HepG2 (cell line): ENCODE measurements around the gene CTSW. TPM values are rescaled to one million over a fixed set of nuclear protein-coding genes. Genes with fewer than 3 reads are reported as not detected.

Source experiments
- BORCS8-MEF2B ChIP-seq: sonication (generic); formaldehyde crosslinking; IDR thresholded peaks from 2 replicates; pipeline ENCODE4 v1.8.0; 2022; ENCODE audit warnings: mild to moderate bottlenecking, missing genetic modification reagents
- CREB3 ChIP-seq: sonication (generic); formaldehyde crosslinking; IDR thresholded peaks from 2 replicates; pipeline ENCODE4 v1.5.0; 2020; ENCODE audit warnings: missing genetic modification reagents
- GABPB1 ChIP-seq: IDR thresholded peaks from 2 replicates; pipeline ENCODE4 v1.6.1; 2016; ENCODE audit warnings: mild to moderate bottlenecking, missing genetic modification reagents, moderate library complexity, missing compliant biosample characterization
- IRF1 ChIP-seq: sonication (generic); formaldehyde crosslinking; IDR thresholded peaks from 2 replicates; pipeline ENCODE4 v1.4.0; 2020; ENCODE audit warnings: low read depth, mild to moderate bottlenecking, missing genetic modification reagents
- IRX3 ChIP-seq: sonication (generic); formaldehyde crosslinking; IDR thresholded peaks from 2 replicates; pipeline ENCODE4 v1.8.1; 2023; ENCODE audit warnings: mild to moderate bottlenecking, low read depth, missing genetic modification reagents, borderline replicate concordance
- MIER2 ChIP-seq: IDR thresholded peaks from 2 replicates; pipeline ENCODE4 v1.6.1; 2016; ENCODE audit warnings: missing biosample characterization, missing genetic modification reagents
- MTA1 ChIP-seq: sonication (generic); formaldehyde crosslinking; IDR thresholded peaks from 2 replicates; pipeline ENCODE4 v1.4.0; 2020; ENCODE audit warnings: missing genetic modification reagents, mild to moderate bottlenecking, borderline replicate concordance
- NBN ChIP-seq: fragments of 450-650 bp; conservative IDR thresholded peaks from 2 replicates; pipeline ENCODE4 v1.6.1; 2017
- PAX8 ChIP-seq: sonication (generic); formaldehyde crosslinking; IDR thresholded peaks from 2 replicates; pipeline ENCODE4 v1.8.0; 2022; ENCODE audit warnings: mild to moderate bottlenecking, missing genetic modification reagents, borderline replicate concordance
- PBX2 ChIP-seq: IDR thresholded peaks from 2 replicates; pipeline ENCODE4 v1.6.1; 2016; ENCODE audit warnings: control low read depth
- PHF8 ChIP-seq: sonication (generic); formaldehyde crosslinking; IDR thresholded peaks from 2 replicates; pipeline ENCODE4 v1.5.0; 2020; ENCODE audit warnings: missing genetic modification reagents
- PREB ChIP-seq: sonication (generic); formaldehyde crosslinking; IDR thresholded peaks from 2 replicates; pipeline ENCODE4 v1.4.0; 2020; ENCODE audit warnings: missing genetic modification reagents
- SAFB2 ChIP-seq: sonication (generic); formaldehyde crosslinking; IDR thresholded peaks from 2 replicates; pipeline ENCODE4 v1.5.1; 2020; ENCODE audit warnings: missing genetic modification reagents, low read depth, mild to moderate bottlenecking, borderline replicate concordance
- SNAPC2 ChIP-seq: sonication (generic); formaldehyde crosslinking; IDR thresholded peaks from 2 replicates; pipeline ENCODE4 v1.8.1; 2022; ENCODE audit warnings: mild to moderate bottlenecking, missing genetic modification reagents
- SP5 ChIP-seq: IDR thresholded peaks from 2 replicates; pipeline ENCODE4 v1.6.1; 2016; ENCODE audit warnings: low read depth, borderline replicate concordance
- THYN1 ChIP-seq: sonication (generic); formaldehyde crosslinking; IDR thresholded peaks from 2 replicates; pipeline ENCODE4 v1.8.1; 2023; ENCODE audit warnings: low read depth, mild to moderate bottlenecking, moderate library complexity, missing genetic modification reagents, borderline replicate concordance
- ZFP37 ChIP-seq: sonication (generic); formaldehyde crosslinking; IDR thresholded peaks from 2 replicates; pipeline ENCODE4 v1.4.0; 2020; ENCODE audit warnings: missing genetic modification reagents, borderline replicate concordance
- ZNF253 ChIP-seq: sonication (generic); formaldehyde crosslinking; IDR thresholded peaks from 2 replicates; pipeline ENCODE4 v1.8.0; 2022; ENCODE audit warnings: mild to moderate bottlenecking, missing genetic modification reagents, borderline replicate concordance
- ZNF543 ChIP-seq: sonication (generic); formaldehyde crosslinking; IDR thresholded peaks from 2 replicates; pipeline ENCODE4 v1.4.0; 2020; ENCODE audit warnings: mild to moderate bottlenecking, missing genetic modification reagents
- ZNF678 ChIP-seq: sonication (generic); formaldehyde crosslinking; IDR thresholded peaks from 2 replicates; pipeline ENCODE4 v1.4.0; 2020; ENCODE audit warnings: mild to moderate bottlenecking, missing genetic modification reagents
- ZNF790 ChIP-seq: sonication (generic); formaldehyde crosslinking; IDR thresholded peaks from 2 replicates; pipeline ENCODE4 v1.8.0; 2022; ENCODE audit warnings: missing genetic modification reagents, mild to moderate bottlenecking, borderline replicate concordance
- ZNF879 ChIP-seq: sonication (generic); formaldehyde crosslinking; IDR thresholded peaks from 2 replicates; pipeline ENCODE4 v1.8.1; 2023; ENCODE audit warnings: missing genetic modification reagents
- ZSCAN12 ChIP-seq: sonication (generic); formaldehyde crosslinking; IDR thresholded peaks from 2 replicates; pipeline ENCODE4 v1.9.0; 2021; ENCODE audit warnings: mild to moderate bottlenecking, missing genetic modification reagents
- ZSCAN25 ChIP-seq: sonication (generic); formaldehyde crosslinking; IDR thresholded peaks from 2 replicates; pipeline ENCODE4 v1.8.0; 2022; ENCODE audit warnings: mild to moderate bottlenecking, missing genetic modification reagents
- polyA plus RNA-seq, 8 experiments: library from polyadenylated mRNA; depleted of rRNA in 3 of 8; stranded (reverse) in 7 of 8; unstranded in 1 of 8; fragments of >200 nt; fragmentation: Illumina TruSeq in 4 of 8; extraction: Trizol in 4 of 8; gene quantifications; 2 replicates each; pipeline versions ENCODE4 v1.2.1 to v1.2.3, GENCODE V29; 2011 to 2016; ENCODE audit warnings: low read depth in 4 of 8, missing spikeins in 1 of 8, mixed read lengths in 1 of 8; ENCODE audit not compliant: insufficient read depth in 1 of 8
- total RNA-seq, 5 experiments: library from RNA; depleted of rRNA; stranded (reverse); fragments of >200 nt; fragmentation: Illumina TruSeq; extraction: Trizol; gene quantifications; 2 replicates each; pipeline ENCODE4 v1.2.3, GENCODE V29; 2016; ENCODE audit warnings: low read depth in 1 of 5

The CTSW gene
- total and polyA plus RNA-seq, 2 of the 13 experiments (the other 11 are each of a cell fraction or from before 2014, with no cell fraction given) = 0.09 TPM; not detected in 1

- TF ChIP-seq ZNF253 (CRISPR knock-in tag) = no peak
- peak; percentile 33; the same call in 1 of the 2 replicates for TF ChIP-seq PHF8 (CRISPR knock-in tag)
- TF ChIP-seq ZNF543 (CRISPR knock-in tag) = no peak
- no peak for TF ChIP-seq SNAPC2
- no peak for TF ChIP-seq ZSCAN25 (CRISPR knock-in tag)
- no peak for TF ChIP-seq ZFP37 (CRISPR knock-in tag)
- no peak for TF ChIP-seq CREB3 (CRISPR knock-in tag)
- no peak for TF ChIP-seq ZNF678
- no peak for TF ChIP-seq GABPB1 (CRISPR knock-in tag)
- no peak for TF ChIP-seq NBN
- no peak for TF ChIP-seq MTA1 (CRISPR knock-in tag)
- TF ChIP-seq IRX3 (CRISPR knock-in tag) = no peak
- no peak for TF ChIP-seq ZNF879 (CRISPR knock-in tag)
- no peak for TF ChIP-seq MIER2
- TF ChIP-seq ZNF790 (CRISPR knock-in tag) = 0 out of 2 replicates have a peak, but pooled peaks have one; percentile 29
- TF ChIP-seq PBX2 (CRISPR knock-in tag) = no peak
- TF ChIP-seq IRF1 (CRISPR knock-in tag) = no peak
- TF ChIP-seq PAX8 (CRISPR knock-in tag) = no peak
- 0 out of 2 replicates have a peak, but pooled peaks have one; percentile 2 for TF ChIP-seq SAFB2 (CRISPR knock-in tag)
- no peak for TF ChIP-seq THYN1
- TF ChIP-seq PREB = no peak
- no peak for TF ChIP-seq ZSCAN12 (CRISPR knock-in tag)
- TF ChIP-seq BORCS8-MEF2B (CRISPR knock-in tag) = no peak
- TF ChIP-seq SP5 (CRISPR knock-in tag) = no peak
Observed at GRCh38 chr11:65872586-65873317, 6.9 kb upstream of the CTSW start, which contains the start of gene EFEMP2 (continued).
